ENCODE measurements around the gene LEAP2. TPM values are rescaled to one million over a fixed set of nuclear protein-coding genes. Genes with fewer than 3 reads are reported as not detected.

Gene LEAP2
- total and polyA plus RNA-seq, 2 of the 8 experiments (the other 6 are each of a cell fraction or from before 2014, with no cell fraction given), result 1.8 to 2.9 TPM

GRCh38 chr5:132898094-132898493 lies 24.6 kb downstream of the LEAP2 start:
- Histone ChIP-seq H3K27me3 (replicated peaks in 1 of 4; ENCODE audit: control insufficient read depth in 3 of 4, extremely low read depth in 1 of 4, insufficient read depth in 3 of 4, low read length in 3 of 4) (no peaks in the 10 kb centered on the region), H3K56ac (replicated peaks; ENCODE audit: insufficient read length, low read depth, low read length) (no peak overlapping the region), H3K23ac (ENCODE audit: insufficient read length) (no peak overlapping the region), H3K36me3 (ENCODE audit: control insufficient read depth in 2 of 4, insufficient read depth in 4 of 4, low read length in 3 of 4) (peaks cover 28 to 59% (median 42%) of the 10 kb centered on the region in 4 experiments), H2BK12ac (ENCODE audit: low read depth, low read length) (no peak overlapping the region), H2BK120ac (replicated peaks; ENCODE audit: low read depth, low read length) (no peak overlapping the region), H3K18ac (ENCODE audit: extremely low read depth, low read length) (no peak overlapping the region), H3K4me2 (ENCODE audit: insufficient read depth in 1 of 2, low read depth in 2 of 2, low read length in 2 of 2) (no peak overlapping the region), H3K79me1 (ENCODE audit: low read depth, low read length) (no peaks in the 10 kb centered on the region), H4K20me1 (replicated peaks in 1 of 2; ENCODE audit: control insufficient read depth in 1 of 2, insufficient read depth in 2 of 2, low read length in 2 of 2) (peaks cover 0 to 2% of the 10 kb centered on the region in 2 experiments), H3K4ac (replicated peaks; ENCODE audit: insufficient read length, low read depth, low read length) (no peak overlapping the region), H3K79me2 (ENCODE audit: control insufficient read depth in 1 of 2, insufficient read depth in 2 of 2, low read length in 2 of 2) (no peaks in the 10 kb centered on the region), H4K91ac (replicated peaks; ENCODE audit: insufficient read length, low read length) (no peak overlapping the region), H3K27ac (ENCODE audit: low read depth, low read length) (no peak overlapping the region), H3K4me1 (replicated peaks in 1 of 4; ENCODE audit: control insufficient read depth in 3 of 4, insufficient read depth in 4 of 4, low read length in 3 of 4) (no peaks in the 10 kb centered on the region), H2BK20ac (ENCODE audit: low read length) (no peak overlapping the region), H4K8ac (ENCODE audit: extremely low read depth, insufficient read depth, low read length) (no peak overlapping the region), H3K14ac (ENCODE audit: insufficient read length) (no peak overlapping the region), H4K5ac (ENCODE audit: insufficient read length, low read depth, low read length) (no peak overlapping the region), H3K23me2 (ENCODE audit: low read depth, low read length) (no peaks in the 10 kb centered on the region), H2AFZ (ENCODE audit: low read length) (no peak overlapping the region), H3K9me3 (ENCODE audit: insufficient read depth in 2 of 2, low read depth in 1 of 2, low read length in 1 of 2) (no peaks in the 10 kb centered on the region), H3K9ac (replicated peaks in 1 of 4; ENCODE audit: extremely low read depth in 1 of 4, low read depth in 3 of 4, low read length in 3 of 4) (no peak overlapping the region), H3K4me3 (ENCODE audit: extremely low read depth in 1 of 4, insufficient read depth in 2 of 4, low read depth in 3 of 4, low read length in 4 of 4) (no peak overlapping the region), H2BK5ac (ENCODE audit: low read depth, low read length) (no peak overlapping the region), H2BK15ac (ENCODE audit: low read length) (no peak overlapping the region), H2AK5ac (ENCODE audit: low read depth, low read length) (no peak overlapping the region)
- WGBS, 2 experiments (ENCODE audit: extremely low coverage in 1 of 2, insufficient coverage in 1 of 2, insufficient read length in 1 of 2, insufficient replicate concordance in 2 of 2, low coverage in 1 of 2, low lambda C conversion rate in 2 of 2, missing lambda C conversion rate in 1 of 2), result 59% methylated on average over 3 of the region's 3 CpGs; no CpG with 5 or more reads in 1 of the 2 experiments
- DNase-seq (ENCODE audit: low read depth in 1 of 2, low spot score in 2 of 2), result no peak
- TF ChIP-seq POLR2A (IDR thresholded peaks at IDR 0.05; ENCODE audit: control extremely low read depth in 1 of 2, low read depth in 2 of 2, low read length in 2 of 2) (no peak), SRF (IDR thresholded peaks at IDR 0.05; ENCODE audit: low read depth, low read length) (no peak), ATF3 (IDR thresholded peaks at IDR 0.05; ENCODE audit: insufficient read depth, low read depth, low read length) (no peak), RBBP5 (IDR thresholded peaks at IDR 0.05; ENCODE audit: borderline replicate concordance, low read depth, low read length) (no peak), SAP30 (IDR thresholded peaks at IDR 0.05; ENCODE audit: insufficient read depth, insufficient replicate concordance, low read length) (no peak), ATF2 (IDR thresholded peaks at IDR 0.05; ENCODE audit: low read length) (no peak), CHD1 (IDR thresholded peaks at IDR 0.05; ENCODE audit: low read depth, low read length) (no peak)
- ChIA-PET POLR2A (ENCODE audit: partially characterized antibody) (no interaction called here), CTCF (ENCODE audit: partially characterized antibody) (interaction anchor here (1.6 kb wide), 1 partner anchor 8 kb away, joined by 4 read pairs; no protein-coding TSS in a partner anchor)
- no peak for FAIRE-seq

Measured in H1 (cell line).